ENCODE measurements around the gene PGS1.

The PGS1 gene

GRCh38 chr17:78365561-78366108 is 12.8 kb upstream of the PGS1 start:
- DNase-seq, result no peak

- no peak for DNase-seq
Measured at GRCh38 chr17:78366109-78366848, 12.2 kb upstream of the PGS1 start.

GRCh38 chr17:78367193-78367592 is 11.3 kb upstream of the PGS1 start:
- DNase-seq, result no peak

GRCh38 chr17:78368348-78368747 is 10.1 kb upstream of the PGS1 start:
- no peak for DNase-seq

GRCh38 chr17:78368854-78369495 is 9.5 kb upstream of the PGS1 start:
- DNase-seq, result no peak

- DNase-seq, result no peak
Measured at GRCh38 chr17:78369791-78370381, 8.6 kb upstream of the PGS1 start.

GRCh38 chr17:78371056-78371455 is 7.4 kb upstream of the PGS1 start:
- DNase-seq, result no peak

GRCh38 chr17:78372841-78373240 is 5.6 kb upstream of the PGS1 start:
- DNase-seq, result no peak

- no peak for DNase-seq
Measured at GRCh38 chr17:78374189-78374588, 4.3 kb upstream of the PGS1 start.

GRCh38 chr17:78374631-78375274 is 3.7 kb upstream of the PGS1 start:
- DNase-seq, result no peak

- peak in 1 of 2 donors; percentile 61 for DNase-seq
Measured at GRCh38 chr17:78375401-78376151, 2.9 kb upstream of the PGS1 start.

- DNase-seq, result no peak
Measured at GRCh38 chr17:78376161-78376560, 2.3 kb upstream of the PGS1 start.

- DNase-seq, result no peak
Measured at GRCh38 chr17:78377858-78378224, 608 bp upstream of the PGS1 start.

GRCh38 chr17:78379131-78379491 is 662 bp downstream of the PGS1 start:
- peak in 1 of 2 donors; percentile 42 for DNase-seq

GRCh38 chr17:78380370-78380769 is 1.9 kb downstream of the PGS1 start:
- DNase-seq, result peak in 1 of 2 donors; percentile 28

- DNase-seq, result peak; percentile 69 to 80
Measured at GRCh38 chr17:78381601-78382232, 3.3 kb downstream of the PGS1 start.

- DNase-seq, result peak; percentile 56 to 81
Measured at GRCh38 chr17:78383725-78384471, 5.4 kb downstream of the PGS1 start.

- DNase-seq, result peak in 1 of 2 donors; percentile 18
Measured at GRCh38 chr17:78384479-78385175, 6.2 kb downstream of the PGS1 start.

GRCh38 chr17:78387977-78388941 is 9.8 kb downstream of the PGS1 start:
- DNase-seq, result peak; percentile 34 to 71

All from CD4-positive, alpha-beta T cell treated with Interferon alpha-2 for 1 hour (primary cell).